ENCODE results near the gene PI4K2B. TPM values are rescaled to one million over a fixed set of nuclear protein-coding genes. Genes with fewer than 3 reads are reported as not detected.

The PI4K2B gene
- total RNA-seq, 1 experiment from 2014 or later: 19.3 TPM

DNA sequence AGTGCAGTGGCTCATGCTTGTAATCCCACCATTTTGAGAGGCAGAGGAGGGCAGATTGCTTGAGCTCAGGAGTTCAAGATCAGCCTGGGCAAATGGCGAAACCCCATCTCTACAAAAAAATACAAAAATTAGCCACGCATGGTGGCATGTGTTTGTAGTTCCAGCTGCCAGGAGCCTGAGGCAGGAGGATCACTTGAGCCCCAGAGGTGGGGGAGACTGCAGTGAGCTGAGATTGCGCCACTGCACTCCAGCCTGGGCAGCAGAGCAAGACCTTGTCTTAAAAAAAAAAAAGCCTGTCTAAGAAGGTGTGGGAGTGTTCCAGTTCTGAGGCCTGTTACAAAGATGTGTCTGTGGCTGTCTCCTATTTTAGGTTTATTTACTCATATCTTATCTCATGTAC is 38.0 kb downstream of the PI4K2B start:
- no peaks in the 10 kb centered on the region for H4K20me1 ChIP-seq (ENCODE audit: insufficient read depth)
- POLR2A ChIA-PET: no interaction called here
- H3K36me3 ChIP-seq (ENCODE audit: control insufficient read depth in 1 of 2, insufficient read depth in 2 of 2, low read length in 2 of 2): no peaks in the 10 kb centered on the region
- CTCF ChIA-PET: interaction anchor here (1.5 kb wide), 1 partner anchor 41 kb away, joined by 5 read pairs; the partner anchor contains the start of gene ZCCHC4
- H3K9me3 ChIP-seq (ENCODE audit: control insufficient read depth in 1 of 2, insufficient read depth in 1 of 2, low read depth in 1 of 2, low read length in 2 of 2): no peaks in the 10 kb centered on the region
- H3K9ac ChIP-seq (ENCODE audit: low read length): no peak overlapping the region
- no peaks in the 10 kb centered on the region for H3K4me1 ChIP-seq (ENCODE audit: control insufficient read depth in 1 of 2, insufficient read depth in 2 of 2, low read length in 2 of 2)
- no peak for TF ChIP-seq EZH2 (IDR thresholded peaks at IDR 0.05)
- TF ChIP-seq ATF3 (IDR thresholded peaks at IDR 0.05): no peak
- no peak for TF ChIP-seq CEBPB (IDR thresholded peaks at IDR 0.05; ENCODE audit: low read depth)
- no peak for TF ChIP-seq ZNF274 (IDR thresholded peaks at IDR 0.05; ENCODE audit: low read depth, low read length)
- no peak for TF ChIP-seq EGR1 (IDR thresholded peaks at IDR 0.05; ENCODE audit: low read depth)
- intact Hi-C loops (cut with micrococcal nuclease): no loop called here
- DNase-seq (ENCODE audit: low read depth, low spot score) (no peak), ATAC-seq (no peak)
- RAD21 ChIA-PET (ENCODE audit: low non-redundant PET in 1 of 2, low total read pairs in 2 of 2, uncharacterized antibody in 2 of 2, unreplicated experiment in 2 of 2): no interaction called here
- no peak overlapping the region for H3K27ac ChIP-seq (ENCODE audit: low read depth, low read length)
- no peaks in the 10 kb centered on the region for H3K9me2 ChIP-seq (ENCODE audit: insufficient read depth)
- H3K27me3 ChIP-seq (ENCODE audit: insufficient read depth, low read length): no peaks in the 10 kb centered on the region
- H2AFZ ChIP-seq (ENCODE audit: low read depth, low read length, poor library complexity, severe bottlenecking): no peak overlapping the region
- H3K4me2 ChIP-seq (ENCODE audit: low read length): no peak overlapping the region
- no peak overlapping the region for H3K4me3 ChIP-seq (replicated peaks in 1 of 2; ENCODE audit: low read depth in 1 of 2, low read length in 2 of 2)
- no peaks in the 10 kb centered on the region for H3K79me2 ChIP-seq (ENCODE audit: insufficient read depth, low read length)
- BruUV-seq (replicated peaks): no TSS peak

DNA sequence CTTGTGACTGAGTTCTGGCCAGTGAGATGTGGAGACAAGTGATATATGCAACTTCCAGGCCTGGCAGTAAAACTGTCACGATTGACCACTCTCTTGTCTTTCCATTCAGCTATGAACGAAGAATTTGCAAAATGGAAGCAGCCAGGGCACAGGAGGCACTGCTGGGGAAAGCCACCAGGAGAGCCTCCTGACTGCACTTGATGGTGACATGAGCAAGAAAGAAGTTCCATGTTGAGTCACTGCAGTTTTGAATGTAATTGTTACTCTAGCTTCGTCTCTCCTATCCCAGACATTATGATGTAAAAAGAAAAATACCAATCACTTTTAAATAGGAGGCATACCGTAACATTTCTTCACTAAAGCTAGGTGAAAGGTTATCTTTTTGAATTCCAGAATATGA is 46.4 kb downstream of the PI4K2B start:
- POLR2A ChIA-PET: no interaction called here

More for the DNA sequence above, 46.4 kb downstream of the PI4K2B start:
- no peak overlapping the region for H3K4me2 ChIP-seq (ENCODE audit: low read length)
- DNase-seq (ENCODE audit: low read depth, low spot score) (no peak), ATAC-seq (no peak)
- no peaks in the 10 kb centered on the region for H3K27me3 ChIP-seq (ENCODE audit: insufficient read depth, low read length)
- H3K36me3 ChIP-seq (ENCODE audit: control insufficient read depth in 1 of 2, insufficient read depth in 2 of 2, low read length in 2 of 2): no peaks in the 10 kb centered on the region
- no peaks in the 10 kb centered on the region for H3K9me2 ChIP-seq (ENCODE audit: insufficient read depth)
- no peak overlapping the region for H3K4me3 ChIP-seq (replicated peaks in 1 of 2; ENCODE audit: low read depth in 1 of 2, low read length in 2 of 2)
- H3K27ac ChIP-seq (ENCODE audit: low read depth, low read length): no peak overlapping the region
- H3K9me3 ChIP-seq (ENCODE audit: control insufficient read depth in 1 of 2, insufficient read depth in 1 of 2, low read depth in 1 of 2, low read length in 2 of 2): no peaks in the 10 kb centered on the region
- BruUV-seq (replicated peaks): no TSS peak
- no peaks in the 10 kb centered on the region for H3K4me1 ChIP-seq (ENCODE audit: control insufficient read depth in 1 of 2, insufficient read depth in 2 of 2, low read length in 2 of 2)
- no peak for TF ChIP-seq CTCF (IDR thresholded peaks at IDR 0.05 in 2 of 3, conservative IDR thresholded peaks at IDR 0.05 in 1 of 3; ENCODE audit: borderline replicate concordance in 1 of 3, insufficient read depth in 1 of 3, low read depth in 2 of 3, low read length in 2 of 3)
- no peak for TF ChIP-seq RAD21 (IDR thresholded peaks at IDR 0.05; ENCODE audit: low read depth)
- no peak for TF ChIP-seq ELF1 (IDR thresholded peaks at IDR 0.05; ENCODE audit: borderline replicate concordance, low read depth)
- TF ChIP-seq TCF7L2 (IDR thresholded peaks at IDR 0.05; ENCODE audit: borderline replicate concordance, extremely low read depth, insufficient read depth, insufficient read length): no peak
- no peak for TF ChIP-seq CEBPB (IDR thresholded peaks at IDR 0.05; ENCODE audit: low read depth)
- H3K9ac ChIP-seq (ENCODE audit: low read length): no peak overlapping the region
- H2AFZ ChIP-seq (ENCODE audit: low read depth, low read length, poor library complexity, severe bottlenecking): no peak overlapping the region
- H4K20me1 ChIP-seq (ENCODE audit: insufficient read depth): no peaks in the 10 kb centered on the region
- ChIA-PET RAD21 (ENCODE audit: low non-redundant PET in 1 of 2, low total read pairs in 2 of 2, uncharacterized antibody in 2 of 2, unreplicated experiment in 2 of 2) (no interaction called here), CTCF (no interaction called here)
- no peaks in the 10 kb centered on the region for H3K79me2 ChIP-seq (ENCODE audit: insufficient read depth, low read length)
- intact Hi-C loops (cut with micrococcal nuclease): no loop called here
